ENCODE data around the gene ATP5IF1. TPM values are rescaled to one million over a fixed set of nuclear protein-coding genes. Genes with fewer than 3 reads are reported as not detected.

ATP5IF1 gene
- total RNA-seq, 2 donors from 2014 or later, result 90.2 to 133 TPM

GRCh38 chr1:28259934-28260802 is 24.2 kb downstream of the ATP5IF1 start:
- ATAC-seq (ENCODE audit: insufficient number of reproducible peaks, low FRiP score, low read depth), result no peak

GRCh38 chr1:28260803-28261174 is 24.9 kb downstream of the ATP5IF1 start:
- no peaks in the 10 kb centered on the region for H3K9me3 ChIP-seq
- ATAC-seq (ENCODE audit: insufficient number of reproducible peaks, low FRiP score, low read depth) (no peak), DNase-seq (ENCODE audit: low spot score) (no peak)
- H3K27ac ChIP-seq, result no peak overlapping the region
- no peaks in the 10 kb centered on the region for H3K36me3 ChIP-seq
- peak overlapping the region; percentile 88 for H3K4me3 ChIP-seq
- no peak for TF ChIP-seq CTCF (IDR thresholded peaks at IDR 0.05)
- H3K27me3 ChIP-seq (replicated peaks; ENCODE audit: insufficient read depth), result no peaks in the 10 kb centered on the region
- peaks cover 8 to 31% of the 10 kb centered on the region in 2 donors for H3K4me1 ChIP-seq (ENCODE audit: control insufficient read depth in 1 of 2, low read depth in 2 of 2)

More at GRCh38 chr1:28259934-28260802, 24.2 kb downstream of the ATP5IF1 start:
- no peak for TF ChIP-seq CTCF (IDR thresholded peaks at IDR 0.05)
- DNase-seq (ENCODE audit: low spot score), result no peak
- Histone ChIP-seq H3K9me3 (no peaks in the 10 kb centered on the region), H3K36me3 (no peaks in the 10 kb centered on the region), H3K27ac (peak overlapping the region; percentile 79 to 83), H3K4me1 (ENCODE audit: control insufficient read depth in 1 of 2, low read depth in 2 of 2) (peaks cover 8 to 31% of the 10 kb centered on the region in 2 donors), H3K4me3 (peak overlapping the region; percentile 88), H3K27me3 (replicated peaks; ENCODE audit: insufficient read depth) (no peaks in the 10 kb centered on the region)

GRCh38 chr1:28264897-28265296 is 29.0 kb downstream of the ATP5IF1 start:
- no peak for TF ChIP-seq CTCF (IDR thresholded peaks at IDR 0.05)
- Histone ChIP-seq H3K4me1 (ENCODE audit: control insufficient read depth in 1 of 2, low read depth in 2 of 2) (peaks cover 8 to 34% of the 10 kb centered on the region in 2 donors), H3K36me3 (no peaks in the 10 kb centered on the region), H3K27me3 (replicated peaks; ENCODE audit: insufficient read depth) (no peaks in the 10 kb centered on the region), H3K9me3 (no peaks in the 10 kb centered on the region), H3K27ac (no peak overlapping the region), H3K4me3 (no peak overlapping the region)
- ATAC-seq (ENCODE audit: insufficient number of reproducible peaks, low FRiP score, low read depth), result no peak
- DNase-seq (ENCODE audit: low spot score), result no peak

GRCh38 chr1:28265577-28265976 is 29.7 kb downstream of the ATP5IF1 start:
- Histone ChIP-seq H3K4me1 (ENCODE audit: control insufficient read depth in 1 of 2, low read depth in 2 of 2) (peaks cover 8 to 34% of the 10 kb centered on the region in 2 donors), H3K4me3 (no peak overlapping the region), H3K27me3 (replicated peaks; ENCODE audit: insufficient read depth) (no peaks in the 10 kb centered on the region), H3K27ac (no peak overlapping the region), H3K9me3 (no peaks in the 10 kb centered on the region), H3K36me3 (no peaks in the 10 kb centered on the region)
- no peak for ATAC-seq (ENCODE audit: insufficient number of reproducible peaks, low FRiP score, low read depth)
- no peak for DNase-seq (ENCODE audit: low spot score)
- TF ChIP-seq CTCF (IDR thresholded peaks at IDR 0.05), result no peak

GRCh38 chr1:28266920-28267322 is 31.0 kb downstream of the ATP5IF1 start:
- Histone ChIP-seq H3K4me3 (no peak overlapping the region), H3K27me3 (replicated peaks; ENCODE audit: insufficient read depth) (no peaks in the 10 kb centered on the region), H3K27ac (no peak overlapping the region), H3K9me3 (no peaks in the 10 kb centered on the region), H3K4me1 (ENCODE audit: control insufficient read depth in 1 of 2, low read depth in 2 of 2) (peaks cover 0 to 20% of the 10 kb centered on the region in 2 donors), H3K36me3 (no peaks in the 10 kb centered on the region)
- DNase-seq (ENCODE audit: low spot score) (no peak), ATAC-seq (ENCODE audit: insufficient number of reproducible peaks, low FRiP score, low read depth) (no peak)
- TF ChIP-seq CTCF (IDR thresholded peaks at IDR 0.05), result no peak
